Adrenal gland (tissue), 12 donors: ENCODE results near the gene NCAPG2. TPM values are rescaled to one million over a fixed set of nuclear protein-coding genes. Genes with fewer than 3 reads are reported as not detected.
A peak's percentile ranks its signal among the peaks of the same experiment; 100 is the strongest.

Experiments
- DNase-seq, 7 donors: peaks; one replicate each; pipeline ENCODE4 v3.0.0-alpha.2; 2019 to 2020
- H3K27ac ChIP-seq, 5 donors: fragments of 200-600 bp; sonication (generic) in 4 of 5; 1 replicate in 3 of 5; 2 replicates in 2 of 5; pipeline versions ENCODE4 v1.5.1 to v1.8.0; 2016 to 2020; ENCODE audit warnings: mild to moderate bottlenecking in 1 of 5
- H3K27me3 ChIP-seq: fragments of 200-600 bp; 2 replicates; pipeline ENCODE4 v1.8.0; 2021
- H3K36me3 ChIP-seq, 2 donors: fragments of 200-600 bp; replicated peaks in 1 of 2; 1 replicate in 1 of 2; 2 replicates in 1 of 2; pipeline versions ENCODE4 v1.5.1 to v1.8.0; 2018 to 2022
- H3K4me1 ChIP-seq, 2 donors: fragments of 200-600 bp; replicated peaks in 1 of 2; 1 replicate in 1 of 2; 2 replicates in 1 of 2; pipeline versions ENCODE4 v1.5.1 to v1.8.0; 2018 to 2021
- H3K4me3 ChIP-seq, 4 donors: fragments of 200-600 bp; sonication (generic) in 3 of 4; one replicate each; pipeline ENCODE4 v1.5.1; 2016 to 2018
- H3K9me3 ChIP-seq, 3 donors: fragments of 200-600 bp; sonication (generic) in 1 of 3; replicated peaks in 1 of 3; 1 replicate in 2 of 3; 2 replicates in 1 of 3; pipeline versions ENCODE4 v1.5.1 to v1.8.0; 2016 to 2021
- POLR2A ChIP-seq, 2 donors: fragments of 450-650 bp; IDR thresholded peaks; one replicate each; pipeline ENCODE4 v1.6.1; 2017; ENCODE audit warnings: antibody characterized with exemption in 2 of 2, mild to moderate bottlenecking in 2 of 2, moderate library complexity in 1 of 2
- WGBS, 4 donors: extraction: QIAGEN DNeasy Blood & Tissue Kit in 2 of 4; methylation state at CpG; one replicate each; pipeline versions ENCODE4 v1.1.5 to v1.1.7; 2013 to 2017; 5-methylcytosine and 5-hydroxymethylcytosine counted together
- intact Hi-C, 2 donors: fragments of 100-400 bp; cut with DNase I; formaldehyde crosslinking; loops; one replicate each; pipeline versions ENCODE4 v1.14.1 to v1.15.0; 2022 to 2023
- polyA plus RNA-seq, 3 donors: library from polyadenylated mRNA; stranded (reverse); fragments of 200-250 nt in 2 of 3; fragments of 350-450 nt in 1 of 3; fragmentation: Illumina TruSeq in 1 of 3; extraction: RNeasy Lipid Tissue Mini Kit (QIAGEN cat#74804) in 1 of 3; gene quantifications; one replicate each; pipeline ENCODE4 v1.2.3, GENCODE V29; 2013 to 2014
- total RNA-seq, 9 donors: library from RNA; depleted of rRNA in 4 of 9; stranded (reverse); fragments of >200 nt in 4 of 9; fragments of 120-200 nt in 1 of 9; fragmentation: NEBNext Ultra II Directional in 1 of 9; extraction: Animal tissue kit (Norgen Biotek cat#: 25700) in 1 of 9; gene quantifications; one replicate each; pipeline versions ENCODE4 v1.1.0 to v1.2.4, GENCODE V29; 2013 to 2023
- TF ChIP-seq, protein P1 (sequence below), 6 experiments: fragments of 450-650 bp in 4 of 6; fragments of 200-600 bp in 2 of 6; sonication (generic) in 1 of 6; IDR thresholded peaks; 1 replicate in 5 of 6; 2 replicates in 1 of 6; pipeline versions ENCODE4 v1.5.1 to v1.8.0; 2016 to 2021; ENCODE audit warnings: antibody characterized with exemption in 6 of 6, mild to moderate bottlenecking in 2 of 6, moderate library complexity in 1 of 6
- donor health status: healthy with polysubstance abuse.
- donor health status: Bipolar disorder and iron deficiency.
- donor health status: DM: yes; HTN: yes; CAD: no.
- donor health status: DM: no; HTN: no; CAD: no.
- donor health status: DM: no; HTN: no; CAD: no.
- donor health status: DM: yes; HTN: yes; CAD: no.

The NCAPG2 gene
- total and polyA plus RNA-seq, 12 donors: 1.6 to 11.6 (median 5.9) TPM

DNA sequence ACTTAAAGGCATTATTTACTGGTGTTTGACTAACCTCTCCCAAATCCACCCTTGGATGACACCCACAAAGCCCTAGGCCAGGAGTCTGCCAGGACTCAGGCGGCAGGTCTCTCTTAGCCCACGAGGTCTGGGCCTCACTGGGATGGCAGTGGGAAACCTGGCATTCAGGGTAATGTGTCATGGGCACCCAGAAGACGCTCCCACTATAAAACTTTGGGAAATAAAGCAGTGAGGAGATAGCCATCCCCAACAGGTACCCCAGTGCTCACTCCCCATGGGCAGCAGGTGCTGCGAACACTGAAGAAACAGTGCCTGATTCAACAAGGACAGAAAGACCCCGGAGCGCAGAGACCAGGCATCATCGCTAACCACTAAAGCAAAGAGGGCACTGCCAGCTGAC is 102.6 kb downstream of the NCAPG2 start:
- Histone ChIP-seq H3K9me3 (no peaks in the 10 kb centered on the region), H3K4me1 (no peaks in the 10 kb centered on the region), H3K27me3 (no peaks in the 10 kb centered on the region), H3K4me3 (no peak overlapping the region), H3K27ac (no peak overlapping the region), H3K36me3 (no peaks in the 10 kb centered on the region)
- intact Hi-C loops: no loop called here
- WGBS, 4 donors: 91 to 98% (median 98%) methylated on average over 4 to 7 of the region's 7 CpGs
- peak in 1 of 7 donors; percentile 35 for DNase-seq
- TF ChIP-seq, protein P1, sequence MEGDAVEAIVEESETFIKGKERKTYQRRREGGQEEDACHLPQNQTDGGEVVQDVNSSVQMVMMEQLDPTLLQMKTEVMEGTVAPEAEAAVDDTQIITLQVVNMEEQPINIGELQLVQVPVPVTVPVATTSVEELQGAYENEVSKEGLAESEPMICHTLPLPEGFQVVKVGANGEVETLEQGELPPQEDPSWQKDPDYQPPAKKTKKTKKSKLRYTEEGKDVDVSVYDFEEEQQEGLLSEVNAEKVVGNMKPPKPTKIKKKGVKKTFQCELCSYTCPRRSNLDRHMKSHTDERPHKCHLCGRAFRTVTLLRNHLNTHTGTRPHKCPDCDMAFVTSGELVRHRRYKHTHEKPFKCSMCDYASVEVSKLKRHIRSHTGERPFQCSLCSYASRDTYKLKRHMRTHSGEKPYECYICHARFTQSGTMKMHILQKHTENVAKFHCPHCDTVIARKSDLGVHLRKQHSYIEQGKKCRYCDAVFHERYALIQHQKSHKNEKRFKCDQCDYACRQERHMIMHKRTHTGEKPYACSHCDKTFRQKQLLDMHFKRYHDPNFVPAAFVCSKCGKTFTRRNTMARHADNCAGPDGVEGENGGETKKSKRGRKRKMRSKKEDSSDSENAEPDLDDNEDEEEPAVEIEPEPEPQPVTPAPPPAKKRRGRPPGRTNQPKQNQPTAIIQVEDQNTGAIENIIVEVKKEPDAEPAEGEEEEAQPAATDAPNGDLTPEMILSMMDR (IDR thresholded peaks at IDR 0.05): no peak
- no peak for TF ChIP-seq POLR2A (IDR thresholded peaks at IDR 0.05)

DNA sequence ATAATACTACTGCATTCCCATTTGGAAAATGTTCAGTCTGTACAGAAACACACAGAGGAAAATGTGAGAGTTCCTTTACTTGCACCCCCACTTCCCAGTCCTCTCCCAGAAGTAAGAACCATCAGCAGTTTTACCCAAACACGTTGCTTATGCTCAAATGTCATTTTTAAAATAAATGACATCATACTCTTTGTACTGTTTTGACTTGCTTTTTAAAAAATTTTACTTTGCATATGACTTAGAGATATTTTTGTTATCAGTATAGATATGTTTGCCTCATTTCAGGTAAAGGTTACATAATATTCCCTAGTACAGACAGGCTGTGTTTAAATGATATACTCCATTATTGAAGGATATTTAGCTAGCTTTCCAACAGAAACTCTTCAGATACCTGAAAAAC is 103.5 kb downstream of the NCAPG2 start:
- intact Hi-C loops: no loop called here
- no peaks in the 10 kb centered on the region for H3K9me3 ChIP-seq
- no peaks in the 10 kb centered on the region for H3K36me3 ChIP-seq
- WGBS, 4 donors: 65 to 80% (median 72%) methylated on average over 1 of the region's 1 CpG
- no peak overlapping the region for H3K27ac ChIP-seq
- H3K4me1 ChIP-seq: no peaks in the 10 kb centered on the region
- DNase-seq: no peak
- no peak for TF ChIP-seq POLR2A (IDR thresholded peaks at IDR 0.05)
- TF ChIP-seq, protein P1 (IDR thresholded peaks at IDR 0.05): no peak
- H3K4me3 ChIP-seq: no peak overlapping the region
- no peaks in the 10 kb centered on the region for H3K27me3 ChIP-seq

DNA sequence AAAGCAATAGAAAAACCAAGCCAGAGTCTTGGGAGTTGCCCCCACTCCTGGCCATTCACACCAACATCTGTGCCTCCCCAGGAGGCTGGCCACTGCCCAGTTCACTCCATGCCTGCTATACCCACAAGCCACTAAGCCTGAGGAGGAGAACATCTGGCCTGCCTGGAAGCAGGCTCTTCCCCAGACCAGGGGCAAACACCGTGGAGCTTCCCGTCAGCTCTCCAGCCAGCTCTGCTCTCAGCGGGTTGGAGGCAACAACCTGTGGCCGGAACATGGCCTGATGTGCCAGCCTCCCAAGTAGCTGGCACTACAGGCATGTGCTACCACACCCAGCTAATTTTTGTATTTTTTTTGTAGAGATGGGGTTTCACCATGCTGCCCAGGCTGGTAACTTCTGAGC is 107.9 kb downstream of the NCAPG2 start:
- TF ChIP-seq, protein P1 (IDR thresholded peaks at IDR 0.05): no peak
- TF ChIP-seq POLR2A (IDR thresholded peaks at IDR 0.05): no peak
- no peak overlapping the region for H3K27ac ChIP-seq
- DNase-seq: peak in 1 of 7 donors; percentile 14
- intact Hi-C loops: no loop called here
- no peak overlapping the region for H3K4me3 ChIP-seq
- no peaks in the 10 kb centered on the region for H3K9me3 ChIP-seq
- WGBS, 4 donors: 93 to 98% (median 96%) methylated on average over 2 to 4 of the region's 4 CpGs
- H3K4me1 ChIP-seq: no peaks in the 10 kb centered on the region
- no peaks in the 10 kb centered on the region for H3K27me3 ChIP-seq
- H3K36me3 ChIP-seq: no peaks in the 10 kb centered on the region

DNA sequence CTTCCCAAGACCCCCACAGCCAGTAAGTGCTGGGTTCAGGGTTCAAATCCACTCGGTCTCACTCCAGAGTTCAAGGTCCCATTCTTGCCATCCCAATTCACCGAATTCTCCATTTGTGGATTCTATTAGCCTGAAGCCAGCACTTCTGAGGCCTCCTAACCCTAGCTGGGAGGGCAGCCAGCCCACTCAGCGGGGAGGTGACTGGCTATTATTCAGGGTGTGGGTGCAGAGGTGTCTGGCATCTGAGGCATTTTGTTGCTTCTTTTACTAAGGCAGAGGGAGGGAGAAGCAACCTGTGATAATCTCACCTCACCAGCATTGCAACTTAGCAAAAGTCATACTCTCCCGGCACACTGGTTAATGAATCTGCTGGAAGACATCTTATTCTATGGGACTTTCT is 108.3 kb downstream of the NCAPG2 start:
- TF ChIP-seq, protein P1 (IDR thresholded peaks at IDR 0.05): no peak
- no peak for TF ChIP-seq POLR2A (IDR thresholded peaks at IDR 0.05)
- Histone ChIP-seq H3K4me1 (no peaks in the 10 kb centered on the region), H3K27me3 (no peaks in the 10 kb centered on the region), H3K36me3 (no peaks in the 10 kb centered on the region), H3K27ac (no peak overlapping the region), H3K9me3 (no peaks in the 10 kb centered on the region), H3K4me3 (no peak overlapping the region)
- WGBS, 4 donors: 92 to 99% (median 95%) methylated on average over 3 to 4 of the region's 4 CpGs
- intact Hi-C loops: no loop called here
- DNase-seq: peak in 1 of 7 donors; percentile 9
